HG03432 (cell line): ENCODE data around the gene DTNB.

Experiments used
- ATAC-seq: cut with Tn5 transposase; IDR thresholded peaks from one replicate; pipeline ENCODE4 v1.9.1; 2021; ENCODE audit warnings: mild to moderate bottlenecking, moderate library complexity; ENCODE audit not compliant: unreplicated experiment

Gene DTNB

DNA sequence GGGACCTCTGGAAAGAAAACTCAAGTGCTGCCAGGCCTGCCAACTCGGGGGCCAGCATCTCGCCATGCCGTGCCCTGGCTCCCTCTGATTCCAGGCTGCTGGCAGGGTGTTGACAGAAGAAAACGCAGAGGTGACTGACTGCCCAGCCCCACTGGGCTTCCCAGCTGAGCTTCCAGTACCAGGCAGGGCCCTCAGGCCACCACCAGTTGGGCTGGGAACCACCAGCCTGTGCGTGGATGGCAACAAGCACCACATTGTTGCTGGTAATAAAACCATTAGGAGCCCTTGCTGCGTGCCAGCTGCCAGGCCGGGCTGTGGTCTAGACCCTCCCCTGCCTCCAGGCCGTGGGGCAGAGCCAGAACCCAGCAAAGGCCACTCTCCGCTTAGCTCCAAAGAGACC is 340.8 kb downstream of the DTNB start:
- no peak for ATAC-seq

DNA sequence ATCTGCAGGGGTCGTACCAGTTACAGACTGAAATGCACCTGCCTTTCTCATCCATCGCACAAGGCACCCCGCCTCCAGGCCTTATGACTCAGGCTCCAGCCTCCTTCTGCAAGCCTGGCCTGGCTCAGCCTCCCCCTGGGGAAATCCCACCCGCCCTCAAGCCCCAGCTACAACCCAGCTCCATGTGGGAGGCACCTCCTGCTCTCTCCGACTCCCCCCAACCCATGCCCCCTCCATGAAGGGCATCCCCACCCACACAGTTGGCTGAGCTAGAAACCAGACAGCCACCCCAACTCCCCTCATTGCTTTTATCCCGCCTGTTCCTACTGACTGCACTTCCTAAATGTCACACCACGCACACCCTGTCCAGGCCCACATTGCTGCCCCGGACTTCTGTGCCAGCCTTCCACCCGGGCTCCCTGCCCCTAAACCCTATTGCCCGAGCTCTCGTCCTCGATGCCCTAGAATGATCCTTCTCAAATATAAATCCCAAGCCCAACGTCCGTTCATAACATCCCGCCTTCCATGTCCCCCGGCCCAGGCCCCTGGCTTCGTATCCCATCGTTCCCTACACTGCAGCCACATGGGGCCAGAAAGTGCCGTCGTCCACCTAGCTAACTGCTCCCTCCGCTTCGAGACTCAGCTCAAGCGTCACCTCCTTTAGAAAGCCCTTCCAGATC is 341.6 kb downstream of the DTNB start:
- ATAC-seq = no peak

DNA sequence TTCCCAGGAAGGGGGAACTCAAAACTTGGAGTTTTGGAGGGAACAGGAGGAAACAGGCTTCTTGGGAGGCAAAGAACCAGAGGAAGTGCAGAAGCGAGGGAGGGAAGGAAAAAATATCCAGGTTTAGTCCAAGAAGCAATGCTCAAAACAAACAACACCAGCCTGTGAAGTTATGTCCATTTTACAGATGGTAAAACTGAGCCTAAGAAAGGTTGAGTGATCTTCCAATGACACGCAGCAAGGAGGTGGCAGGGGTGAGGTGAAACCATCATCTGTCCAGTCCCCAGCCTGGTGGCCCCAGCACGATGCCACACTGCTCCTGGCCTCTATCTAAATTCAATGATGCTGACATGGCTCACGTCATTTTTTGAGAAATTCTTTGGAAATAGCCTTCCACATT is 342.4 kb downstream of the DTNB start:
- no peak for ATAC-seq

DNA sequence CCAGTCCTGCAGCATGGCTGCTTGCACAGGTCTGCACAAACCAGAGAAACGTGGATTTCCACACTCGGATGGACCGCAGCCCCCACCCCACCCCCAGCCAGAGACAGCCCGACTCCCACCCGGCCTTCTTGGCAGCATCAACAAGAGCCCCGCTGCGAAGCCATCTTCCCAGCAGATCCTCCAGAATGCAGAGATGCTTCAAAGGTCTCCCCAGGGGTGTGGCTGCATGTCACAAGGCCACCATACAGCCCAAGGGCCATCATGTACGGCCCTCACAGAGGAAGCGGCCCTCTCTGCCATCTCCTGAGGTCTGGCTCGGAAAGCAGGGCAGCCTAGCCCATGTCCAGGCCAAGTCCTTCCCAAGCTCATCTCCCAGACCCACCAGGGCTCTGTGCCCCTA is 343.1 kb downstream of the DTNB start:
- ATAC-seq = no peak

DNA sequence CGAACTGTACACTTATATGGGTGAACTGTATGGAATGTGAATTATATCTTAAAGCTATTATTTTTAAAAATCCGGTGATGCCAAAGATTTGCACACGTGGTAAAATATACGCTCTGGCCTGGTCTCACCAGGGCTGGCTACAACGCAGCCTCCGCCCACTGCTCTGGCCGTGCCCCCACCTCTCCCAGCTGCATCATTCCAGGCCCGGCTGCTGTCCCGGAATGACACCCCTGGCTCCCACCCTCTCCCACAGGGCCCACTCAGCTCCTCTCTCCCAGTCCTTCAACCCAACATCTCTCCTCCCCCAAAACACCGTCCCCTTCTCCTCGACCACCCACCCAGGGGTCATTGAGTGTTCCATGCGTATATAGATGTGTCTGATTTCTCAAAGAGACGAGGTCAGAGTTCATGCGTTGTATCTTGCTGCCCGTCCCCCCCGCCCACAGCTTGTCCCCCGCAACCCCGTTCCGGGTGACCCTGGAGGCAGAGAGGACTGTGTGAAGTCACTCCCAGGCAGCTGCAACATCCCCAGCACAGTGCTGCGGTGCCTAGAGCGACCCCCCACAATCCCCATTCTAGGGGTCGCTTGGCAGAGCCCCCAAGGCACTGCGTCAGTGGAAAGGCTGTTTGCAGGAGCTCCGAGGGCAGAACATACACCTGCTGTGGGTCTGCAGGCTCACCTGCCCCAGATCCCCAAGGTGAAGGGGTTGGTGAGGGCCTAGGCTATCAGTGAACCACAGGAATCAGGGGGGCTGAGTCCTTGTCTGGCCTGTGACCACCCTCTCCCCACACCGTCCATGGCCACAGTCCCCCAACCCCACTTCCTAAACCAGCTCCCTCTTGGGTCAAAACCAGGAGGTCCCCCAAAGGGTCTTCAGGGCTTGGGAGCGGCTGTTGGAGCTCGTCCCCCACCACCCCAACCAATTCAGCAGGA is 345.0 kb downstream of the DTNB start:
- ATAC-seq = no peak
